ENCODE measurements around the gene APBA3. TPM values are rescaled to one million over a fixed set of nuclear protein-coding genes. Genes with fewer than 3 reads are reported as not detected.

Gene APBA3
- polyA plus RNA-seq, 4 donors: 14.2 to 21.6 (median 16.6) TPM

DNA sequence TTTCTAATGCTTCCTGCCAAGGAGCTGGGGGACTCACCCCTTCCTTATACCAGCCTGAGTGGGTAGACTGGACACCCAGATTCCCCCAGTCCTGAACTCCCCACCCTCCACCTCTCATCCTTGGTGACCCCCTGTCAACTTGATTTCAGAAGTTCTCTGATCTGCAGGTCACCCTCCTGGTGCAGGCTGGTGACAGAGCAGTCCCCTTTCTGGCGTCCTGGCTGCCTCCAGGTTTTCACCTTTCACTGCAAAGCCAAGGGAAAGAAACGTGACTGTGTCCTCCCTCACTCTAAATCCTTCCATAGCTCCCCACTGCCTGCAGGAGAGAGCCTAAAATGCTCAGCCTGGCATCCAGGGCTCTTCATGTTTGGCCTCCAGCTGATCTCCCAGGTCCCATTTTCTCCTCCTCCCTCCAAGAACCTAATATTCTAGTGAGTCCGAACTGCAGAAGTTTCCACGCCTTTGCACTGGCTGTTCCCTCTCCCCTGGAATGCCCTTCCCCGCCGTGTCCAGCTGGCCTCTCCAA is 28.8 kb upstream of the APBA3 start:
- no peak for DNase-seq (ENCODE audit: low read depth in 4 of 4, low spot score in 3 of 4)

DNA sequence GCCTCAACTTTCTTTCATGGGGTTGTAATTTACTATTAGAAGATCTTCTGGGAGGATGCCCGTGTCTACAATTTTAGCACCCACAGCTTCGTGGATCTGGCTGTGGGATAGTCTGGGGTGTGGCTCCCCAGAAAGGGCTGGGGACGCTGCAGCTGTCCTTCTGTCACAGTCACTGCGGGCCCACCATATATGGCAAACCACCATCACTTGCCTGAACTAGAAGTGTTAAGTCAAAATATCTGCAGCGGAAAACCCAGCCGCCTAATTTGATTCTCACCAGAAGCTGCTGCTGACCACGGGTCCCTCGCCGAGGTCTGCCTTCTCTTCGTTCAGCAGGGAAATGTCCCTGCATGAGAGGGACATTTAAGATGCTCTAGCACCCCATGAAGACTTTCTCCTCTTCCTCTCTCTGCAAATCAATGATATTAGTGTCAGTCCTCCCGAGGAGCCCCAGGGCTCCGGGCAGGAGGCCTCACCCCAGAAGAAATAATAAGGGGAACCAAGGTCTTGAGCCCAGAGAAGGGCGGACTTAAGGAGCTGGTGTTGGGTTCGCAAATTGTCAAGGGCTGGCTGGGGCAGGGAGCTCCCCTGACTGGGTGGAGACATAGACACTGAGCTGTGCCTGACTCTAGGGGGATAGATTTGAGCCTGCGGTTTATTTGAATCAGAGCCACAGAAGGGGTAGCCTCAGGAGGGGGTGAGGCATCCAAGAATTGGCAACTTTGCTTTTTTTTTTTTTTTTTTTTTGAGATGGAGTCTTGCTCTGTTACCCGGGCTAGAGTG is 27.7 kb upstream of the APBA3 start:
- DNase-seq (ENCODE audit: low read depth in 4 of 4, low spot score in 3 of 4): no peak

DNA sequence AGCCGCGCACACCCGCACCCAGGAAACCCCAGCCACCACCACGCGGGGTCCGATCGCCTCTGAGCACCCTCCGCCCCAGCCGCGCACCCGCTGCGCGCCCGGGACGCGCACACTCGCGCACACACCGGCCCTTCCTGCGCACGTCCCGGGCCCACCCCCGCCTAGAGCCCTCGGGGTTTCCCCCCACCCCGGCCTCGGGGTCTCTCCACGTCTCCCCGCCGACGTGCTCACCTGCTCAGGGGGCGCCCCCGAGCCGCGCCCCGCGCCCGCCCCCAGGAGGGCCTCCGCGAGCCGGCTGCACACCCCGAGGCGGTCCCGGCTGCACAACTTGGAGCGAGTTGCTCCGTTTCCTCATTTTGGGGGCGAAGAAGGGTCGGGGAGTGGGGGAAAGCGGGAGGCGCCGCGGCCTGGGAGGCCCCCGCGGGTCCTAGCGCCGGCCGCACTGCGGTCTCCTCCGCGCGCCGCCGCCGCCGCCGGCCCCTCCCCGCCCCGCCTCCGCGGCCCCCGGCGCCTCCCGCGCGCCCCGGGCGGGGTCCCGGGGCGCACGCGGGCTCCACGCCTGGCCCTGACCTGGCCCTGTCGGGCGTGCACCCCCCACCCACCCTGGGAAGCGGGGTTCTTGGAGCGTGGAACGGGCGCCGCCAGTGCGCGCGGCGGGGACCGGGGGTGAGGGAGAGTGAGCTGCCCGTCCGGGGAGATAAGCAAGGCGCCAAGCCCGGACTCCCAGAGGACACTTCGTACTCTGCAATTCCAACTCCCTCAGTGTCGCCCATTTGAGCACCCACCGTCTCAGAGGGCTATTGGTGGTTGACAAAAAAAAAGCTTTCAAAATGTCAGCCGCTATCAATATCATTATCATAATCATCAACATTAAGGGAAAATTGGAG is 24.7 kb upstream of the APBA3 start, which contains the start of gene MATK:
Gene MATK, minus strand, starts transcription at position 444 of the 887 bp plus-strand sequence. CDS start 1,246 bp downstream, outside the sequence.
- DNase-seq (ENCODE audit: low read depth in 4 of 4, low spot score in 3 of 4): no peak

DNA sequence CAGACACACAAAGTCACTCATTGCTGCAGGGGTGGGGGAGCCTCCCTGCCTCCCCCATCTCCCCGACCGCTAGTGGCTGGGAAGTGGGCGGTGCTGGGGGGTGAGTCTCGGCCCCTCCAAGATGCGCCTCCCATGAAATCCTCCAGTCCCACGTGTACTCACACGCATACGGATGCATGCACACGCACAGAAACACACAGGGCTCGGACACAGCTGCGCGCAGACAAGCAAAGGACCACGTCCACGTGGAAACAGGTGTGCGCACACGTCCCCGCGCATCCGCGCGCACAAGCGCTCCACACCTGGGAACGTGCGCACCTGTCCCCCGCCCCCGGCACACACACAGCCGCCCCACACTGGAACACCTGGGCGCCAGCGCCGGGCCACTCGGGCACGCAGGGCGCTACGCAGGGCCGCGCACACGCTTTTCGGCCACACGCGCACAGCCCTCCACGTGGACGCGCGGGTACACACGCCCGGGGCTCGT is 24.0 kb upstream of the APBA3 start:
- DNase-seq (ENCODE audit: low read depth in 4 of 4, low spot score in 3 of 4): no peak

DNA sequence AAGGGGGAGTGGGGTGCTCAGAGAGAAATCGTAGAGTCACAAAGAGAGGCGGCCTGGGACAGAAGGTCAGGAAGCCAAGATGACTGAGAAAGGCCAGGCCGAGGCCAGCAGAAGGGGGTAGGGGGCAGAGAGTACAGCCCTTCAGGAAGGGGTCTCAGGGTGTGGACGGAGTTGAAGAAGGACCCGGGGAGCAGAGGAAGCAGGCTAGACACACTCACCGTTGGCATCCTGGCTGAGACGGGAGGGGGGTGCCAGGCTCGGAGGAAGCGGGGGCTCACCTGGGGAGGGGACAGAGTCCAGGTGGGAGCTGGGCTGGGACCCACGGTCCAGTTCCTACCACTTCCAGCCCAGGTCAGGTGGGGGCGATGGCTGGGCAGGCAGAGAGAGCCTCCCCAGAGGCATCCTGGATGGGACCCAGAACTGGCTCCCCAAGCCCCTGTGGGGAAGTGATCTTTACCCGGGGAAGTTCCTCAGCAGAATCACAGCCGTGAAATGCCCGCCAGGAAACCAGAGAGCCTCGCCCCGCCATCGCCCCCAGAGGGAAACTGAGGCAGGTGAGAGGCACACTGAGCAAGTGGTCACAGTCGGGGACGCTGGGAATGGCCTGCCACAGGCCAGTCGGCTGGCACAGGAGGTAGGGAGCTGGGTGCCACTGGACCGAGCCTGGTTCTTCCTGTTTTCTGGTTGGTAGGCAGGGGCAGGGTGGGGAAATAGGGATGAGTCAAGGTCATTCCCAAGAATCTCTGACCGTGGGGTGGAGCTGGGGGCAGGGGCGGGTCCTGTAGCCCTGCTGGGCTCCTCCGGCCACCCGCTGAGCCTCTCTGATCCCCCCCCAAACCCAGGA is 23.3 kb upstream of the APBA3 start:
- no peak for DNase-seq (ENCODE audit: low read depth in 4 of 4, low spot score in 3 of 4)

DNA sequence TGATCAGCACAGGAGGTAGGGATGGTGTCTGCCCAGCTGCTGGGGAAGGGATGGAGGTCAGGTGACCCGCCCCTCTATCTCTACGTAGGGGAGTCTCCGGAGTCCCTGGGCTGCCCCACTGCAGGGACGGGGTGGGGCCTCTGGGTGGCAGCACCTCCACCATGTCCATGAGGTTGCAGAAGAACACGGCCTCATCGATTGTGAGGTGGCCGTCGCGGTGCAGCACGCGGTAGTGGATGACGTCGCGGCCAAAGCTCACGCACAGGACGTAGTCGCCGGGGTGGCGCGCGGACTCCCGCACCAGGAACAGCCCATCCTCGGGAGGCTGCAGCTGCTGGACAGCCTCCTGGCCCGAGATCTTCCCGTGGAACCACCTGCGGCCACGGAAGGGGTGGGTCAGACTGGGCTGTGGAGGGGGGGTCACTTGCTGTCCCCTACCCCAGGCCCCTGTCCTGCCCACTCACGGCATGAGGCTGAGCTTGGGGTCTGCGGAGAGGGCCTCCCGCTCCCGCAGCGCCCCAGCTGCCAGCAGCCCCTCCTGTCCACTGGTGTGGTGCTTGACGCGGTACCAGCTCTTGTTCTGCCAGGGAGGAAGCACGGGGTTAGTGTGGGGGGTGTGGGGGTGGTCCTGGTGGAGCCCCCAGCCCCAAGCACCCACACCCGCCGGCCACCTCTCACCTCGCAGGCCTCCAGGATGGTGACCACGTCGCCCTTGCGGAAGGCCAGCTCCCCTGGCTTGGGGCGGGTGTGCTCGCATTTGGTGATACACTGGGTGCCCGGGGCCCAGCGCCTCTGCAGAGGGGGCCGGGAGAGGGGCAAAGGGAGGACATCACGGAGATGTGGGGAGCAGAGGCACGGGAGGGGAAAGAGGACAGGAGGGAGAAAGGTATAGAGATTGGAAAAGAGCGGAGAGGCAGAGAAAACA is 22.4 kb upstream of the APBA3 start:
- no peak for DNase-seq (ENCODE audit: low read depth in 4 of 4, low spot score in 3 of 4)

DNA sequence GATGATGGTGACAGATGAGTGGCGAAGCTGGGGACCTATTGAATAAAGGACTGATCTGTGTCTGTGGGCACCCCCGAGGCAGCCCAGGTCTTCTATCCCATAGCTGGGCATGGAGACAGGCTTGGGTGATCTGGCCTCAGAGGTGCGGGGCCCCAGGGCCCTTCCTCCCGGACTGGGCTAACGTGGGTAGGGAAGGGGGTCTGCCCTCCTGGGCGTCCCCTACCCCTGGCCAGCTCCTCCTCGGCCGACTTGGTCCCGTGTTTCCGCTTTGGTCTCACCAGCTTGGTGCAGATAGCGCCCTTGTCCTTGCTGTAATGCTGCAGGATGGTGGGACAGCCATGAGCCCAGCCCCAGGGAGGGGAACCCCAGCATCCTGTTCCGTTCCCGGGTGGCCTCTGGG is 21.4 kb upstream of the APBA3 start:
- DNase-seq (ENCODE audit: low read depth in 4 of 4, low spot score in 3 of 4): no peak

DNA sequence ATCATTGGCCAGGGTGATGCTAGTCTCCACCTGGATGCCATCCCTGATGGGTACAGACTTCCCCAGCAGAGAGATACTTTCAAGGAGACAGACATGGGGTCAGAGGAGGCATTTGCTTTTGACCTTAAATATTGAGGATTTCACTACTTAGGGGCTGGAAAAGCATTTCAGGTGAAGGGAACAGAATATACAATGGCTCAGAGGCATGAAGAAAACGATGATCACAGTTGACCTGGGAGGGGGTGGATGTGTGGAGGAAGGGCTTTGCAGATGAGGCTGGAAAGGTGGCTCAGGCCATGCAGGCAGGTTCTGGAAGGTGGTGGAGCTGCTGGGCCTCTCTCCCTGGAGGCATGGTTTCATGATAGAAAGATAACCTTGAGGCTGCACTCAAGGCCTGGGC is 20.8 kb upstream of the APBA3 start:
- no peak for DNase-seq (ENCODE audit: low read depth in 4 of 4, low spot score in 3 of 4)

DNA sequence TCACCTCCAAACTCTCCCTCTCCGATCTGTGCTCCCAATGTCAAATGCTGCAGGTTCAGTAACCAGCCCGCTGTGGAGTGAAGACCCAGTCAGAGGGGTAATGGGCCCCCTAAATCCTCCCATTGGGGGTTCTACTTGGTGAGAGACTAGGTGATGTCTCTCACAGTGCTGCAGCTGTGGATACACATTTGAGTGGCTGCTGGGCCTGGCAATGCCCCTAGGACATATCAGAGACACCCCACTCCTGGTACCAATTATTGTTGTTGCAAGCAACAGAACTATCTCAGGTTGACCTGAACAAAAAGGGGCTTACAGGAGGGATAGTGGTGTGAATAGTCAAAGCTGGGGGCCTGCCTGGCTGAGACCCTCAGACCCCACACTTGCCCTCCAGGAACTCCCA is 20.1 kb upstream of the APBA3 start:
- DNase-seq (ENCODE audit: low read depth in 4 of 4, low spot score in 3 of 4): no peak

DNA sequence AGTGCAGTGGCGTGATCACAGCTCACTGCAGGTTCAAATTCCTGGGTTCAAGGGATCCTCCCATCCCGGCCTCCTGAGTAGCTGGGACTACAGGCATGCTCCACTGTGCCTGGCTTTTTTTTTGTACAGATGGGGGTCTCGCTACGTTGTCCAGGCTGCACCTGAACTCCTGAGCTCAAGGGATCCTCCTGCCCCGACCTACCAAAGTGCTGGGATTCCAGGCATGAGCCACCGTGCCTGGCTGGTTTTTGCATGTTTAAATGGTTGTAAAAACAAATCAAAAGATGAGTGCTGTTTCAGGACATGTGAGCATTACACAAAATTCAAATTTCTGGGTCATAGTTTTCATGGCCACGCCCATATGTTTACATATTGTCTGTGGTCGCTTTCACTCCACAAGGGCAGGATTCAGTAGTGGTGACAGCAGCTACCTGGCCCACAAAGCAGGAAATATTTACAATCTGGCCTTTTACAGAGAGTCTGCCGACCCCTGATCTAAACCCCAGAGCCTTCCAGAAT is 19.4 kb upstream of the APBA3 start:
- DNase-seq (ENCODE audit: low read depth in 4 of 4, low spot score in 3 of 4): no peak

DNA sequence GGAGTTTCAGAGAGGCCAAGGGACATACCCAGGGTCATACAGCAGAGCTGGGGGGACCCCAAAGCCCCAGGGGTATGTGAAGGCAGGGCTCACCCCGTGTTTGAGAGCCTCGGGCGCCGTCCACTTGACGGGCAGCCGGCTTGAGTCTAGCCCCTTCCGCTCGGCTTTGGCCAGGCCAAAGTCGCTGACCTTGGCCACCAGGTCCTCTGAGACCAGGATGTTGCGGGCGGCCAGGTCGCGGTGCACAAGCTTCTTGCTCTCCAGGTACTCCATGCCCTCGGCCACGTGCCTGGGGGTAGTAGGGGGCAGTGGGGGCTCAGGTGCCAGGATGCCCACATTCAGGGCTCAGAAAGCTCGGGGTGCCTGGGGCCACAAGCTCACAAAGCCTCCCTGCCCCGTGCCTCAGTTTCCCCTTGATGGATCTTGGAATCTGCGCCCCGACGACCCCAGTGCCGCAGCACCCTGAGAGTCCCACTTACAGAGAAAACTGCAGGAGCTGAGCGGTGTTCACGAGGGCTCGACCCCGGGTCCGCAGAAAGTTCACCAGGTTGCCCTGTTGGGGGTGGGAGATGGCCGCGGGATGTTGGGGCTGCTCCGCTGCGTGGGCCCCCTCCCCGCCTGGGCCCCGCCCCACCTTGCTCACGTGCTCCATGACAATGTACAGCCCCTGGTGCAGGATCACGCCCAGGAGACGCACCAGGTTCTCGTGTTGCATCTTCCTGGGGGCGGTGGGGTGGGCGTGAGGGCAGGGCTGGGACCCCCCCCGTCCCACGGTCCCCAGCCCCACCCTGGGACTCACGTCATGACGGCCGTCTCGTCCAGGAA is 17.6 kb upstream of the APBA3 start:
- DNase-seq (ENCODE audit: low read depth in 4 of 4, low spot score in 3 of 4): no peak

DNA sequence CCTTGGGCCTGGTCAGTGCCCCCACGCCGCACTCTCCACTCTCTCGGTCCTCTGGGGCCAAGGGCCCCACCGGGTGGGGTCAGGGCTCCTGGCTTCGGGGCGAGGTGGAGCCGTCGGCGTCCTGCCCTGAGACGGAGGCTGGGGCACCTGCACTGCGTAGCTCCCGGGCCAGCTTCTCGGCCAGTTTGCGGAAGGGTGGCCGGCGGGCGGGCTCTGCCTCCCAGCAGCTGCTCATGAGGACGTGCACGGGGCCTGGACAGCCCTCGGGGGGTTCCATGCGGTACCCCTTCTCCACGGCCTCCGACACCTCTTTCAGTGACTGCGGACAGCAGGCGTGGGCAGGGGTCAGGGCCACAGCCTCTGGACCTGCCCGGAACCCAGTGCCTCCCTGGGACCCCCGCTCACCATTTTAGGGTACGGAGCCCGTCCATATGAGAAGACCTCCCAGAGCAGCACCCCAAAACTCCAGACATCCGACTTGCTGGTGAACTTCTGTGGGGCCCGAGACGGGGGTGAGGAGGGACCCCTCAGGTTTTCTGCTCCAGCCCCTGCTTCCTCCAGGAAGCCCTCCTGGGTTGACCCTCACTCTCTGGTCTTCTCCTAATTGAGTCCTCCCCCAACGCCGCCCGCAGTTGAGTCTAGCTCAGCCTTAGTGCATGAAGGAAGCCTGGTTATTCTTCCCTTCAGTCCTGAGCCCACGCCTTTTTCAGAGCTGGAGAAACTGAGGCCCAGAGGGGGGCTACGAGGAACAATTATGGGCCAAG is 16.8 kb upstream of the APBA3 start:
- DNase-seq (ENCODE audit: low read depth in 4 of 4, low spot score in 3 of 4): no peak

DNA sequence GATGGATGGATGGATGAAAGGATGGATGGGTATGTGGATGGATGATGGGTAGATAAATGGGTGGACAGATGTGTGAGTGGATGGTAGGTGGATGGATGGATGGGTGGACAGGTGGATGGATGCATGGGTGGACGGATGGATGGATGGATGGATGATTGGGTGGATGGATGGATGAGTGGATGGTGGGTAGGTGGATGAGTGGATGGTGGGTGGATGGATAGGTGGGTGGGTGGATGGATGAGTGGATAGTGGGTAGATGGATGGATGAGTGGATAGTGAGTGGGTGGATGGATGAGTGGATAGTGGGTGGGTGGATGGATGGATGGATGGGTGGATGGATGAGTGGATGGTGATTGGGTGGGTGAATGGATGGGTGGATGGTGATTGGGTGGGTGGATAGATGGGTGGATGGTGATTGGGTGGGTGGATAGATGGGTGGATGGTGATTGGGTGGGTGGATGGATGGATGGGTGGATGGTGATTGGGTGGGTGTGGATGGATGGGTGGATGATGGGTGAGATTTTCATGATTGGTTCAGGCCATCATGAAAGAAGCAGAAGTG is 15.1 kb upstream of the APBA3 start:
- no peak for DNase-seq (ENCODE audit: low read depth in 4 of 4, low spot score in 3 of 4)

DNA sequence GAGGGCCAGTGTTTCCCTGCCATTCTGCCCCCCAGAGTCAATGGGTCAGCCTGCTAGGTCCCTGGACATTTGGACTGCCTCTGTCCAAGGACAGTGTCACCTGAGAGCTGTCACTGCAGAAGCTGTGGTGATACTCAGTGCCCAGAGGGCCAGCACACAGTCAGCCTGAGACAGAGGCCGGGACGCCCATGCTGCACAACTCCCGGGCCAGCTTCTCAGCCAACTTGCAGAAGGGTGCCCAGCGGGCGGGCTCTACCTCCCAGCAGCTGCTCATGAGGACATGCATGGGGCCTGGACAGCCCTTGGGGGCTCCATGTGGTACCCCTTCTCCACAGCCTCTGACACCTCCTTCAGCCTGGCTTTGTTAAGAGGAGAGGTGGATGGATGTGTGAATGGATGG is 14.3 kb upstream of the APBA3 start:
- DNase-seq (ENCODE audit: low read depth in 4 of 4, low spot score in 3 of 4): no peak

DNA sequence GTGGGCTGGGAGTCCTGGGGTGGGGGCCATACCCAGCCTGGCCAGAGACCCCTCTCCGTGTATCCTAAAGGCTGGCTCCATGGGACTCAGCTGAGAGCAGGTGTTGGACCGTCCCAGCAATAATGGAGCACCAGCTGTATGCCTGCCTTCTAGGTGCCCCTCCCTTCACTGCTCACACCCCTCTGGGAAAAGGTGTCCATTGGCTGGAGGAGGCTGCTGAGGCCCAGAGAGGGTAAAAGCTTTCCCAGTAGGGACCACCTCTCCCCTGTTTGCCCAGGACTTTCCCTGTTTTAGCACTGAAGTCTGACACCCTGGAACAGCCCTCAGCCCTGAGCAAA is 13.9 kb upstream of the APBA3 start:
- DNase-seq (ENCODE audit: low read depth in 4 of 4, low spot score in 3 of 4): no peak

DNA sequence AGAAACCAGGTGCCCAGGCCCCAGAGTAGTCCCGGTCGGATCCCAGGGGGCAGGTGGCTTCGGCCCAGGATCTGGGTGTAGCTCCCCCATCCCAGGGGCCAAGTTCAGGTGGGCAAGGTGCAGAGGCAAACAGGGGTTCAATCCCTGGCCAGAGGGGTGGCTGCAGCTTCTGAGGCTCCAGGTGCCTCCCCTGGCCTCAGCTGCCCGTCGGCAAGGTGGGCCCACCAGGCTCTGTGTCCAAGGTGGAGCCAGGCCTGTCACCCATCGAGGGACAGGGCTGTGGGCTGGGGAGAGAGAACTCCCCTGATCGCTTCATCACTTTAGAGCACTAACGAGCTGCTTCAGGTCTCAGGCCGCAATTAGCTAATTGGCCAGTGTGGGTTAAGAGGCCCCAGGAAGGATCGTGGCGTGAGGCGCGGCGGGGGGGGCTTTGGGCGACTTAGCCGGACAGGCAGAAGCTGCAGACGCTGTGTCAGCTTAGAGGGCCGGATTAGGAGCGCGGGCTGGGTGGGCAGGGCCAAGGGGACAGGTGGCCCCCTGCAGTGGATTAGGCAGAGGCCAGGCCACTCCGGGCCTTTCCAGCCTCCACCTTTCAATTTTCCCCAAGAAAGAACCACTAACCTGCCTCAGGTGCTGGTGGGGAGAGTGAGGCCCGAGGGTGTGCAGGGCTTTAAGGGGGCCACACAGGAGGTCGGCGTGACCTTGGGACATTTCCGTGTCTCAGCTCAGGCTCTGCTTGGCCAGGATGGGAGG is 13.3 kb upstream of the APBA3 start:
- DNase-seq (ENCODE audit: low read depth in 4 of 4, low spot score in 3 of 4): no peak

Measured in right renal pelvis (tissue), 4 donors.